Lung (tissue), 12 donors: ENCODE measurements around the gene THAP12. TPM values are rescaled to one million over a fixed set of nuclear protein-coding genes. Genes with fewer than 3 reads are reported as not detected.
A peak's percentile ranks its signal among the peaks of the same experiment; 100 is the strongest.

ENCODE experiments used
- ATAC-seq: fragments of 200-7000 bp; cut with Tn5 transposase; one replicate; pipeline ENCODE4 v1.9.1; 2020; ENCODE audit warnings: moderate number of reproducible peaks; ENCODE audit not compliant: insufficient read depth, low FRiP score
- DNase-seq, 3 donors: peaks; one replicate each; pipeline ENCODE4 v3.0.0-alpha.2; 2013 to 2017
- H3K27ac ChIP-seq, 2 donors: one replicate each; pipeline ENCODE4 v1.5.1; 2013; ENCODE audit warnings: mild to moderate bottlenecking in 2 of 2, moderate library complexity in 2 of 2, control low read depth in 1 of 2, inconsistent platforms in 1 of 2, low read depth in 1 of 2, low read length in 1 of 2
- H3K27me3 ChIP-seq, 3 donors: one replicate each; pipeline ENCODE4 v1.5.1; 2013; ENCODE audit warnings: low read length in 2 of 3; ENCODE audit not compliant: control insufficient read depth in 3 of 3, insufficient read depth in 3 of 3
- H3K36me3 ChIP-seq, 4 donors: one replicate each; pipeline ENCODE4 v1.5.1; 2013; ENCODE audit warnings: low read length in 4 of 4, mild to moderate bottlenecking in 1 of 4, moderate library complexity in 1 of 4; ENCODE audit not compliant: control insufficient read depth in 4 of 4, insufficient read depth in 4 of 4
- H3K4me1 ChIP-seq, 5 donors: one replicate each; pipeline ENCODE4 v1.5.1; 2013; ENCODE audit warnings: low read length in 5 of 5, mild to moderate bottlenecking in 2 of 5, moderate library complexity in 1 of 5; ENCODE audit not compliant: control insufficient read depth in 5 of 5, insufficient read depth in 5 of 5
- H3K4me3 ChIP-seq: one replicate; pipeline ENCODE4 v1.5.1; 2013; ENCODE audit warnings: mild to moderate bottlenecking, control low read depth, moderate library complexity
- H3K9ac ChIP-seq, 2 donors: one replicate each; pipeline ENCODE4 v1.5.1; 2013; ENCODE audit warnings: low read length in 2 of 2, control low read depth in 1 of 2; ENCODE audit not compliant: insufficient read depth in 1 of 2
- H3K9me3 ChIP-seq, 4 donors: one replicate each; pipeline ENCODE4 v1.5.1; 2013; ENCODE audit warnings: low read length in 3 of 4, mild to moderate bottlenecking in 1 of 4, moderate library complexity in 1 of 4; ENCODE audit not compliant: control insufficient read depth in 4 of 4, insufficient read depth in 3 of 4
- CTCF ChIP-seq: IDR thresholded peaks from 2 replicates; pipeline ENCODE4 v1.5.1; 2012; ENCODE audit warnings: mild to moderate bottlenecking; ENCODE audit errors: control extremely low read depth, extremely low read depth
- WGBS, 2 donors: extraction: QIAGEN DNeasy Blood & Tissue Kit; methylation state at CpG; one replicate each; pipeline ENCODE4 v1.1.7; 2013; 5-methylcytosine and 5-hydroxymethylcytosine counted together
- polyA plus RNA-seq, 2 donors: library from polyadenylated mRNA; stranded (reverse); fragments of 200-250 nt; gene quantifications; one replicate each; pipeline ENCODE4 v1.2.1, GENCODE V29; 2013
- total RNA-seq, 2 donors: library from RNA; depleted of rRNA in 1 of 2; stranded (reverse); fragments of >200 nt in 1 of 2; gene quantifications; one replicate each; pipeline ENCODE4 v1.2.1, GENCODE V29; 2014 to 2021
- donor health status: control.
- donor health status: control.
- donor health status: Bipolar disorder and iron deficiency.
- donor health status: healthy.
- donor health status: DM: yes; HTN: yes; CAD: no.

Gene THAP12
- total and polyA plus RNA-seq, 4 donors: 18.5 to 43.4 (median 28.4) TPM

- WGBS, 2 donors: 95 to 98% methylated on average over 3 of the region's 3 CpGs
- no peak for TF ChIP-seq CTCF
- no peak overlapping the region for H3K9ac ChIP-seq
- H3K27ac ChIP-seq: no peak overlapping the region
- no peaks in the 10 kb centered on the region for H3K27me3 ChIP-seq
- DNase-seq: no peak
- ATAC-seq: no peak
- no peak overlapping the region for H3K4me3 ChIP-seq
- H3K4me1 ChIP-seq: peaks cover 0 to 9% (median 0%) of the 10 kb centered on the region in 5 donors
- H3K9me3 ChIP-seq: no peaks in the 10 kb centered on the region
- H3K36me3 ChIP-seq: no peaks in the 10 kb centered on the region
Observed at GRCh38 chr11:76397383-76397782, 16.5 kb upstream of the THAP12 start.

GRCh38 chr11:76395296-76395695, 14.4 kb upstream of the THAP12 start:
- Histone ChIP-seq H3K27me3 (no peaks in the 10 kb centered on the region), H3K9ac (no peak overlapping the region), H3K4me3 (no peak overlapping the region), H3K9me3 (no peaks in the 10 kb centered on the region), H3K27ac (no peak overlapping the region), H3K4me1 (peaks cover 0 to 12% (median 0%) of the 10 kb centered on the region in 5 donors), H3K36me3 (no peaks in the 10 kb centered on the region)
- 97% methylated on average over 1 of the region's 1 CpG for WGBS, 2 donors
- no peak for DNase-seq
- TF ChIP-seq CTCF: no peak
- no peak for ATAC-seq

- Histone ChIP-seq H3K4me1 (peaks cover 0 to 12% (median 0%) of the 10 kb centered on the region in 5 donors), H3K36me3 (no peaks in the 10 kb centered on the region), H3K9me3 (no peaks in the 10 kb centered on the region), H3K9ac (no peak overlapping the region), H3K27ac (no peak overlapping the region), H3K4me3 (no peak overlapping the region), H3K27me3 (no peaks in the 10 kb centered on the region)
- DNase-seq (no peak), ATAC-seq (no peak)
- no peak for TF ChIP-seq CTCF
Observed at GRCh38 chr11:76394411-76394810, 13.5 kb upstream of the THAP12 start.

- Histone ChIP-seq H3K4me1 (peaks cover 0 to 12% (median 0%) of the 10 kb centered on the region in 5 donors), H3K4me3 (no peak overlapping the region), H3K9ac (no peak overlapping the region), H3K9me3 (no peaks in the 10 kb centered on the region), H3K27ac (no peak overlapping the region), H3K36me3 (no peaks in the 10 kb centered on the region), H3K27me3 (no peaks in the 10 kb centered on the region)
- peak in 2 of 3 donors; percentile 71 to 74 for DNase-seq
- WGBS, 2 donors: 55 to 74% methylated on average over 1 of the region's 1 CpG
- no peak for TF ChIP-seq CTCF
- no peak for ATAC-seq
Observed at GRCh38 chr11:76392870-76393269, 11.9 kb upstream of the THAP12 start.
